GM18861 (cell line): ENCODE data around the gene PYDC2.
"Not testable (repeated sequence)": the region's sequence is repeated elsewhere in the genome, so short reads cannot be mapped to it uniquely, and the experiment has no call there.

ENCODE experiments used
- ATAC-seq: cut with Tn5 transposase; IDR thresholded peaks from one replicate; pipeline ENCODE4 v1.9.1; 2021; ENCODE audit not compliant: unreplicated experiment

Gene PYDC2

DNA sequence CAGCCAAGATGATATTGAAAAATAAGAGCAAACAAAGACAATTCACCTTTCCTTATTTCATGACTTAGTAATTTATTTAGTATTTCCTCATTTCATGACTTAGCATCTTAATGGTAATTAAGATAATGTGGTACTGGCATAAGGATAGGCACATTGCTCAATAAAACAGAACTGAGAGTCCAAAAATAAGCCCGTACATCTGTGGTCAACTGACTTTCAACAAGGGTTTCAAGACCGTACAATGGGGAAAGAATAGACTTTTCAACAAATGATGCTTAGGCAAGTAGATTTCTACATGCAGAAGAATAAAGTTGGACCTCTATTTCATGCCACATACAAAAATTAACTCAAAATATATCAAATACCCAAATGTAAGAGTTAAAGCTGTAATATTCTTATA lies 603 bp upstream of the PYDC2 start:
- no peak for ATAC-seq

DNA sequence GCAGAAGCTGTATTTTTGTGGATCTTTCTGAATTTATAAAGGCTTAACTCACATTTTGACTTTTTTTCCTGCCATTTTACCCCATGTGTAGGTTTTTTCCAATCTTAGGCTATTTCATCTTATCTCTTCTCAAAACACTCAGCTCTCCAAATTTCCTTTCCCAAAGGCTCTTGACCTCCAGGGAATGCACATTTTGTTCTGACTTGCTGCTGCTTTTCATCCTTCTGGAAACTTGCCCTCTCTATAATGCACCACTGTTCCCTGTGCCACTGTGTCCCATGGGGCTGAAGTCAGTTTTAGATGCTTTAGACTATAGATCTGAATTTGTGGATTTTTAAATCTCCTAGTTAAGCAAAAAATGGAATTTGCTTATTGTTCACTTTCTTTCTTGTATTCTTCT lies 9.1 kb downstream of the PYDC2 start:
- ATAC-seq, result no peak

DNA sequence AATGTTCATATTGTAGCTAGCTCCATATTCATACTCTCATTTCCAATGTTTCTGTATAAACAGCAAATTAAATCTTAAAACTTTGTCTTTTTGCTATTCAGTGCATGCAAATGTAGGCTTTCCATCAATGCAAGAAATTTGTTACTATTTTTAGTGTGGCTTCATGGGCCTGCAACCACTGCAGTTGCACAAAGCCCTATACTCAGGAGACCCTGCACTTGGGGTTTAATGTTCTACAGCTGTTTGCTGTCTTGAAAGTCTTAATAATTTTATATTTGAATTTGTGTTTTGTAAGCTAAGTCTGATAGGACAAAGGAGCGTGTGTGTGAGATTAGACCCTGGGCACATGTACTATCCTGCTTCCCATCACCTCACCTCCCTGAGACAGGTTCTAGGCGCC lies 9.6 kb downstream of the PYDC2 start:
- ATAC-seq, result no peak

DNA sequence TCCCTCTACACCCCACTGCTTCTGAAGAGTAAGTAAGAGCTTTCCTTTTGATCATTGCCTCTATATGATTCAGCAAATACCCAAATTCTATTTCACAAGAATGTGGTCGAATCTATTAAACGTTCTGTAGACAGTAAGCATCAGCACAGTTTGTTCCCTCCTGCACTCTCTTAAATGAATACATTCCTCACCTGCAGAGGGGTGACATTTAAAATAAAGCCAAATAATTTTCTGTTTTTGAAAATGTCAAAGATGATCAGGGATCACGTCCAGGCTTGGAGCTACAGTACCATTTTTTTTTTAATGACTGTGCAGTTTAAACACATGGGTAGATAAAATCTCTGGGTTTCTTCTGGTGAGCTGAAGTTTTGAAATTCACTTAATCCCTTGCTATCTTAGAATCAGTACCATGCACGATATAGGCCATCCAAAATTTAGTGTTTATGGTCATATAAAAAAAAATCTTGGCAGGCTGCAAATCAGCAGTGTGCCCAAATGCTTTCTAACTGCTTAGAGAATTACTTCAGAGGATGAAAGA lies 12.8 kb downstream of the PYDC2 start:
- no peak for ATAC-seq

DNA sequence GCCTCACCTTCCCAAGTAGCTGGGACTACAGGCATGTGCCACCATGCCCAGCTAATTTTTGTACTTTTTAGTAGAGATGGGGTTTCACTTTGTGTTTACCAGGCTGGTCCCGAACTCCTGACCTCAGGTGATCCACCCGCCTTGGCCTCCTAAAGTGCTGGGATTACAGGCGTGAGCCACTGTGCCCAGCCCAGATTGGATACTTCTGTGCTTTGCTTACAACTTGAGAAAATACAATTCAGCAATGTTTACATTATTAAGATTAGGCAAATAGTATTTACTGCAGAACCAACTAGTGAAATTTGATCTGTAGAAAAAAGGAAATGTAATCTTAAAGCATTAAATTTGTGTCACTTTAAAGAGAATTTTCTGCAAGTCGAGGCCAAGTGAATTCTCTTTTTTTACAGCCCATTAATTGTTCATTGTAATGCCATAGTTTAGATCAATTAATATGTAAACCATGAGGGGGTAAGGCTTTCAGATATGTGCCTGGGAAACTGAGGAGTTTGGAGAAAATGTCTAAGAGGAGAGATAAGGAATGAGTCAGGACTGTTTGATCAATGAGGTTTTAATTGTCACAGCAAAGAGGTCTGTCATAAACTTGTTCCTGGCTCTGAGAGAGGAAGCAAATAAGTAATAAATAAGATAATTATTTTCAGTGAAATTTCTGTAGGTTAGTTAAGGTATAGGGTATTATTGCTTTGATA lies 15.3 kb downstream of the PYDC2 start:
- ATAC-seq, result no peak

DNA sequence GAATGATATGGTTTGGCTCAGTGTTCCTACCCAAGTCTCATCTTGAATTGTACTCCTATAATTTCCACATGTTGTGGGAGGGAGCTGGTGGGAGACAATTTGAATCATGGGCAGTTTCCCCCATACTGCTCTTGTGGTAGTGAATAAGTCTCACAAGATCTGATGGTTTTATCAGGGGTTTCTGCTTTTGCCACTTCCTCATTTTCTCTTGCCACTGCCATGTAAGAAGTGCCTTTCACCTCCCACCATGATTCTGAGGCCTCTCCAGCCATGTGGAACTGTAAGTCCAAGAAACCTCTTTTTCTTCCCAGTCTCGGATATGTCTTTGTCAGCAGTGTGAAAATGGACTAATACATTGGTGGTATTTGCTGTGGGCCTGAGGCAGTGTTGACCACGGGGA lies 23.0 kb downstream of the PYDC2 start:
- ATAC-seq, result not testable (repeated sequence)

DNA sequence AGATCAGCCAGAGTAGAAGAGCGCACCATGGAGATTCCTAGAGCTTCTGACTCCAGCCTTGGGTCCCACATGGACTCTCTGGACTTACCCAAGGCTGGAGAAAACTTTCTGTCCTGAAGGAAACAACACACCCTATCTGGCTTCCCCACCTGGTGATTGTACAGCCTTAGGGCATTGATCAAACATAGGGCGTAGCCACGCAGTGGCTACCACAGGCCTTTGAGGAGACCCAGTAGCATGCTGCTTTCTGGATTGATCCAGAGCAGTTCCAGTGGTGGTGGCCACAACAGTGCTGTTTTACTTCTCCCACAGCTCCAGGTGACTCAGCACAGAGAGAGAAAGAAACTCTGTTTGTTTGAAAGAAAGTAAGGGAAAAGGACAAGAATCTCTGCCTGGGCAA lies 23.5 kb downstream of the PYDC2 start:
- no peak for ATAC-seq

DNA sequence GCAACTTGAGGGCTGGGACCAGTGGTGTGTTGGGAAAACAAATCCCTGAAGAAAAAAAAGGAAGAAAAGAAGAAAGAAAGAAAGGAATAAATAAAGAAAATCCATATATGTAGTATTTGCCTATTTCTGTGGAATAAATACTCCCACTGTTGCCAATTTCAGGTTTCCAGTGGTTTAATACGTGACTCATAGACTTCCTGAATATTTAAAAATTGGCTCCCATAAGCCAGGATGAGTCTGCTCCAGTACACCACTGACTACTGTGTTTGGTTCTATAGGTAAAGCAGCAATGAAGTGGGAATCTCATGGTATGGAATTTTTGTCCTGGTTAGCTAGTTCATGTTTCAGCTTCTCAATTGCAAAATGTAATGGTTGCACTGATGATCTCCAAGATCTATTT lies 31.6 kb downstream of the PYDC2 start:
- ATAC-seq, result no peak

DNA sequence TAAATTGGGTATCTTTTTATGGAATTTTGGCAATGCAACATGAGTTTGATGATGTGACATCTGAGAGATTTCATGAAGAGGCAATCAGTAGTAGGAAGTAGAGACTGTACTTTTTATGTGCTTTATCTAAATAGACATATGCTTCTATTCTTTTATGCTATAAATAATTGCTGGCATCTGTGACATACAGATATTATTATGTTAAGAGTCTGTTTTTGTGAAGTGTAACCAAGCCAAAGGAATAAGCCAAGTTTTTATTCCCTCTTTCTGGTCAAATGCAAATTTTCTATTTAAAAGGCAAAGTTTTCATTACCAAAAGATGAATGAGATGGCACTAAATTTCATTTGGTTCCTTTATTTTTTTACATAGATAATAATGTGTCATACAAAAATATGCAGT lies 32.4 kb downstream of the PYDC2 start:
- ATAC-seq, result no peak

DNA sequence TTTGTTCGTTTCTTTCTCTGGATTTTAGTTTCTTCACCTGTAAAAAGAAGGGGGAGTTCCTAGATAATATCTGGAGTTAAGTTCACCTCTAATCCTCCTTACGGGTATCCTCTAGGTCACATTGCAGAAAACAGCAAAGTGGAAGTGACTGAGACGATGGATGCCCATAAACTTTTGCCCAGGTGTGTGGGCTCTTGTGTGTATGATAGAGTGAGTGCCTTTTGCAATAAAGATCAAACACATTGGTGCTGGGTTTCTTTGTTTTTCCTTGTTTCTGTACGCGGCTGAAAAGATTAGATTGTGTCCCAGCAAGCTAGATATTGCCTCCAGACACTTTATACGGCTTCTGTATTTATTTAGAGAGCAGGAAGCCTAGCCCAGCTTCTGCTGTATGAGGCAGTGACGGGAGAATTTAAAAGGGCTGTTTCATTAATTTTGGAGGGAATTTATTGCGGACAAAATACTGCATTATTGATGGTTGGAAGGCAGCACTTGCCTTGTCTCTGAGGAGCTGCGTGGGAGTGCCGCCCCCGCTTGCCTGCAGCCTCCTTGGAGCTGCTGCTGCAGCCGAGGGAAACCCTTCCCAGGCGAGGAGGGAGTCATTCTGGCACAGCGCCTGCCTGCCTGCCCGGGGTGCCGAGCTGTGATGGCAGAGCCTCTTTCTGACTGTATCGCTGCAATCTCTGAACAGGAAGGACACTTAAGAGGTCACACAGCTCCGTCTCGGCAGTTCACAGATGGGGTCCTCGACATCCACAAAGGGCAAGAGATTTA lies 38.5 kb downstream of the PYDC2 start:
- ATAC-seq, result no peak

DNA sequence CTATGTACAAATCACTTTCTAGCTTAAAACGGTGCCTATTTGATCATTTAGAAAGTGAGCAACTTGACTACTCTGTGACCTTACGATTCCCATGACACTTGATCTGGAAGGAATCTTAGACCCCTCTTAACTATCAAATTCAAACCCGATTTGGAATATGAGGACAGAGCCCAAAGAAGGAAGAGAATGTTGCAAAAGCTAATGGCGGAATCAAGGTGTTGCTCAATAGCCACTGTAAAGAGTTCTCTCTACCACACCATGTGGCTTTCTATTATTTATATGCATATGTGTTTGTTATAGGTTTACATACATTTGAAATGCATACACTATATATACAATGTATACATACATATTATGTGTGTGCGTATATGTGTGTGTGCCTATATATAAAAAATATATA lies 39.9 kb downstream of the PYDC2 start:
- ATAC-seq, result no peak

DNA sequence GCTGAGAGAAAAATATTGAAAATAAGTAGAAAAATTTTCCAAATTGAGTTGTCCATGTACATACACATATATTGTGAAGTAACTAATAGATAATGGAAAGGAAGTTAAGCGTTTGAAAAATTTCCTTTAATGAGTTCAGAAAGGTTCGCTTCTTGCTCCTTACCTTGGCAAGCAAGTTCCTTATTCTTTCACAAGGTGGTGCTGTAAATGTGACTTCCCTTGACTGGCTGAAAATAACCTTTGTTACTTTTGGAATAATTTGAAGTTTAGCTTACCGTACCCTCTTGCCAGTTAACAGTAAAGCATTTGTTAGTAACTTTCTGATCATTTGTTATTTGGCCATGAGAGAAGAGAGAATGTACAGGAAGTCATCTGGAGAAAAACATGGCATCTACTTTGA lies 41.6 kb downstream of the PYDC2 start:
- ATAC-seq, result no peak

DNA sequence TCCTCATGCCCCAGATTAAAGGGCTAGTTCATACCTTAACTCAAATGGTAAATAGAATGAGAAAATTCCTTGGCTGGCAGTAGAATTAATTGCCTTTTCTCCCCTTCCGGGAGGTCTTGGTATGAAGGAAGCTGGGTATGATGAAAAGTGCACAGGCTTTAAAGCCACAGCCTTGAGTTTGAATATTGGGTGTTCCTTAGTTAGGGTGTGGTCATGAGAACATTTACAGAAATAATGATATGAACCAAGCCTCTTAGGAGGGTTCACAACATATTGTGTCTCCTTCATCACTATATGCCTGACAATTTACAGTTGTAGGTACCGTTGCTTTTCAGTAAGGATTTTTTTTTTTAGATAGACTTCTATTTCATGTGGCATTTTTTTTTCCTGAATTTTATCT lies 48.1 kb downstream of the PYDC2 start:
- ATAC-seq, result no peak
